Lower leg skin (tissue), 4 donors: ENCODE data around the gene XDH. TPM values are rescaled to one million over a fixed set of nuclear protein-coding genes. Genes with fewer than 3 reads are reported as not detected.

Source experiments
- DNase-seq, 2 donors: peaks; one replicate each; pipeline ENCODE4 v3.0.0-alpha.2; 2019; ENCODE audit warnings: low spot score in 2 of 2
- H3K4me3 ChIP-seq: fragments of 200-600 bp; sonication (generic); 2 replicates; pipeline ENCODE4 v1.5.1; 2017; ENCODE audit warnings: mild to moderate bottlenecking, low read depth; ENCODE audit not compliant: poor library complexity, severe bottlenecking
- CTCF ChIP-seq, 3 donors: fragments of 450-650 bp; IDR thresholded peaks; one replicate each; pipeline ENCODE4 v1.5.1; 2016; ENCODE audit warnings: antibody characterized with exemption in 3 of 3, mild to moderate bottlenecking in 3 of 3, moderate library complexity in 2 of 3
- POLR2A ChIP-seq, 2 donors: fragments of 450-650 bp; IDR thresholded peaks; one replicate each; pipeline ENCODE4 v1.6.1; 2016 to 2017; ENCODE audit warnings: antibody characterized with exemption in 2 of 2, mild to moderate bottlenecking in 1 of 2, moderate library complexity in 1 of 2
- WGBS, 2 donors: methylation state at CpG; one replicate each; pipeline ENCODE4 v1.1.5; 2018; 5-methylcytosine and 5-hydroxymethylcytosine counted together
- intact Hi-C: fragments of 100-400 bp; cut with DNase I; formaldehyde crosslinking; loops from one replicate; pipeline ENCODE4 v1.15.0; 2023; ENCODE audit warnings: low total_unique reads
- total RNA-seq, 4 donors: library from RNA; depleted of rRNA; stranded (reverse); fragments of >200 nt; gene quantifications; one replicate each; pipeline ENCODE4 v1.1.0, GENCODE V29; 2016

The XDH gene
- total RNA-seq, 4 donors from 2014 or later: 0.11 to 1.7 (median 0.75) TPM

- whole genome bisulfite sequencing, 2 donors: 92% methylated on average over 3 of the region's 3 CpGs
- DNase-seq: no peak
- H3K4me3 ChIP-seq: no peak overlapping the region
- TF ChIP-seq POLR2A (IDR thresholded peaks at IDR 0.05) (no peak), CTCF (IDR thresholded peaks at IDR 0.05) (no peak)
- intact Hi-C loops: loop anchor here (10.0 kb wide), 1 partner anchor 719 kb away; no protein-coding TSS in a partner anchor
Observed at GRCh38 chr2:31433541-31433940, 19.0 kb upstream of the XDH start.

GRCh38 chr2:31430439-31431165 lies 16.1 kb upstream of the XDH start:
- no peak for DNase-seq
- TF ChIP-seq POLR2A (IDR thresholded peaks at IDR 0.05) (no peak), CTCF (IDR thresholded peaks at IDR 0.05) (no peak)
- intact Hi-C loops: loop anchor here (10.0 kb wide), 1 partner anchor 716 kb away; no protein-coding TSS in a partner anchor
- whole genome bisulfite sequencing, 2 donors: 69 to 90% methylated on average over 9 of the region's 9 CpGs
- no peak overlapping the region for H3K4me3 ChIP-seq

- no peak for DNase-seq
- no peak for TF ChIP-seq POLR2A (IDR thresholded peaks at IDR 0.05)
- TF ChIP-seq CTCF (IDR thresholded peaks at IDR 0.05): no peak
- H3K4me3 ChIP-seq: no peak overlapping the region
- intact Hi-C loops: loop anchor here (10.0 kb wide), 1 partner anchor 715 kb away; no protein-coding TSS in a partner anchor
- 62 to 65% methylated on average over 5 of the region's 5 CpGs for WGBS, 2 donors
Observed at GRCh38 chr2:31429759-31430438, 15.4 kb upstream of the XDH start.

GRCh38 chr2:31429040-31429439 lies 14.5 kb upstream of the XDH start:
- H3K4me3 ChIP-seq: no peak overlapping the region
- intact Hi-C loops: no loop called here
- no peak for DNase-seq
- TF ChIP-seq POLR2A (IDR thresholded peaks at IDR 0.05) (no peak), CTCF (IDR thresholded peaks at IDR 0.05) (no peak)

- TF ChIP-seq POLR2A (IDR thresholded peaks at IDR 0.05) (no peak), CTCF (IDR thresholded peaks at IDR 0.05) (no peak)
- WGBS, 2 donors: 75 to 88% methylated on average over 4 of the region's 4 CpGs
- intact Hi-C loops: no loop called here
- H3K4me3 ChIP-seq: no peak overlapping the region
- no peak for DNase-seq
Observed at GRCh38 chr2:31428001-31428418, 13.5 kb upstream of the XDH start.
